ENCODE results near the gene ALDH1A2.
"Not testable (repeated sequence)": the region's sequence is repeated elsewhere in the genome, so short reads cannot be mapped to it uniquely, and the experiment has no call there.

ALDH1A2 gene

DNA sequence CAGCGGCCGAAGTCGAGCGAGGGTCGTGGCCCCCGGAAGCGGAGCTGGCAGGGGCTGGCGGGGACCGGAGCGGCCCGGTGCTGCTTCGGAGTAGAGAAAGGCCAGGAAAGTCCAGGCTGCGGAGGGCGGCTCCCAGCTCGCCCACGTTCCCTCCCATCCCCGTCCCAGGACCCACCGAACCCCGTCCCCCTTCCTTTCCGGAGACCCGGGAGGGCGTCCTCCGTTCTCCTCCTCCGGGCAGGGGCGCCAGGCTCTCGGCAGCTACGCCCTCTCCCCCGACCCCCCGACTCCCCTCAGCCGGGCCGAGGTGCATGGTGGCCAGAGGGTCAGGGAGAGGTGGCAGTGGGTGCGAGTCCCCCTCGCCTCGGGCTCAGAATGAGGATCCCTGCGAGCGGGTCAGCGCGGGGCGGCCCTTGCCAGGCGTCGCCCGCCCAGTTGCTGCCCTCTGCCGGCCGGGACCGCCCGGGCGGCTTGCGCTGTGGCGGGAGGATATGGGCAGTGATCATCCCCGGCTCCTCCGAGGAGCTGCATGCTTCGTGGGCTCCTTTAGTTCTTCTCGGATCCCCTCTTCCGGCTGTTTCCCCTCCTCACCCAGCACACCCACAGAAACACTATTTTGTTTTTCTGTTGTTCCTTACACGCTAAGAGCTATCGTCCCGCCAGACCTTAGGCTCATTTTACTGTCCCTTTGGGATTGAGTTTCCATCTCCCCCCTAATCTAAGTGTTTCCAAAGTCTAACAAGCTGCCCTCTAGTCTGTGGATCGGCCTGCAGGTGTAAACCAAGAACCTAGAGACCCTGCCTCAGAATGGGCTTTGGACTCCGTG, 744 bp upstream of the ALDH1A2 start:
- DNase-seq: peak; percentile 16

DNA sequence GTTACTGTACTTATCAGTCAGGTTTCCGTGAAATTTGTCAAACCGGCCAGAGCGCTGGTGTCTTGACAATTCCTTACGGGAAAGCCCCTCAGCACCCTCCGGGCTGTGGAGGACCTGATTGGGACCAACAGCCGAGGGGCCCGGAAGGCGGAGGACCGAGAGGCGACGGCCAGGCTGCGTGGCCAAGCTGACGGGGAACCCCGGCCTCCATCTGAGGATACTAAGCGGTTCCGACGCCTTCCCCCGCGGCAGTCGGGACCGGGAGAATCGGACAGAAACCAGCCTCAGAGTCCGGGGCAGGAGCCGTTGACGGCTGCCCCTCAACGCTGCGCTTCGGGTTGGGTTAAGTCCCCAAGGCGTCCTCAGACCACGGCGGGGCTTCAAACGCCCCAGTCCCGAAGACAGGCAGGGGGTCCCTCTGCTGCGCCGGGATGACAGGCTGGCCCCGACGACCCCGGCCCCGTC, 499 bp downstream of the ALDH1A2 start:
- DNase-seq: no peak

- no peak for DNase-seq
Observed at GRCh38 chr15:58064082-58064979, 1.2 kb downstream of the ALDH1A2 start.

DNA sequence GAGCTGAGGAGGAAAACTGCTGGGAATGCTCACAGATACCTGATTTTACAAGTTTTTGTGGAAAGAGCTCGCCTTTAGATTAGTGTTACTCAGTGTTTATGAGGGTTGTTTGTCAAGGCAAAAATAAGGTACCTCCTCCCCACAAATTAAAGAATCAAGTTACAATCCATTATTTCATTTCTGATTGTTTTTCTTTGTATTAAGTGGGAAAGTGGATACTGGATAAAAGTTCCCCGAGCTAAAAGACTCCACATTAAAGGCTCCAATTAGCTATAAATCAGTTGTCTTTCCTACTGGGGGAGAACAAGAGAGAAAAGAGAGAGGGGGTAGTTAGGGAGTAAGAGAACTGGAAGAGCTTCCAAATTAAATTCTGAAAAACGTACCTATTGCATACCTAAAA, 1.9 kb downstream of the ALDH1A2 start:
- no peak for DNase-seq

GRCh38 chr15:58062983-58063382, 2.5 kb downstream of the ALDH1A2 start:
- DNase-seq: no peak

DNA sequence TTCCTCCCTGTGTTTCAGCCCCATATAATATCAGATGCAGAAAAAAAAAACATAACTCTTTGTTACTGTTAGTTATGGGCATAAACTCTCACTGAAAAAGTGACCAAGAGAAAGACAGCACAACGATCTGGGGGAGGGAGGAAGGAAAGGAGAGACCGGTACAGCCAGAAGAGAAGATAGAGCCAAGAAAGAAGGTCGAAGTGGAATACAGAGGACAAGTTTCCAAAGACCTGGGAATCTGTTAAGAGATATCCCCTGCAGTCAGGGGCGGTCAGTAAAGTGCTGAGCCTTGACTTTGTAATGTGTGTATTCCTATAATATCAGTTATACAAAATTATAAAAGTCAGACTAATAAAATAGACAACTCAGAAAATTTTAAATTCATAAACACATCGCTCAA, 3.3 kb downstream of the ALDH1A2 start:
- DNase-seq: no peak

DNA sequence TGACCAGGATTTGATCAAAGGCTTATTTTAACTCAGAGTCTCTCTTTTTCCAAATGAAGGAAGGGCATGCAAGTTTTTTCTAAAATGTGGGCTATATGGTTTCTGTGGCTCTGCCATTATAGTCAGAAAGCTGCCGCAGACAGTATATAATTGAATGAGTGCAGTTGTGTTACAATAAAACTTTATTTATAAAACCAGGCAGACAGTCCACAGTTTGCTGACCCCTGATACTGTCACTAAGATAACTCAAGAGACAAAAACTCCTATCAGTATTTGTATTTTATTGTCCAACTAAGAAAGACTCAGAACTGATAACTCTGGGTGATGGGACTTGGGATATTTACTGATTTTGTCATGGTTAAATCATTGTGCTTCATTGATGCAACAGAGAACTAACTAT, 4.9 kb downstream of the ALDH1A2 start:
- no peak for DNase-seq

DNA sequence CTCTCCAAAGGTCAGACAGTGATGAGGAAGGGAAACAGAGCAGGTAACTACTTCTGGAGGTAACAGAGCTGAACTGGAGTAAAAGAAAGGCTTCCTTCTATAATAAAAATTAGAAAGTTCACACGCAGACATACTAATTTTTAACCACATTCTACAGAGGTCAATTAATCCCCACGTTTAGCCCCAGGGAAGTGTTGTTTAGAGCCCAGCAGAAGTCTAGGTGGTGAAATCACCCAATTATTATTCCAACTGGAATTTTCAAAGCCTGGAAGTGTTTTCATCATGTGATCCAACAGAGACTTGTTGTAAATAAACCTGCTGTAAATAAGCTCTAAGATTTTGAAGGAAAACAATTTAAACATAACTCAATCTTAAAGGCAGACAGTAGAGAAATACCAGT, 6.8 kb downstream of the ALDH1A2 start:
- DNase-seq: no peak

- no peak for DNase-seq
Observed at GRCh38 chr15:58058073-58058472, 7.4 kb downstream of the ALDH1A2 start.

DNA sequence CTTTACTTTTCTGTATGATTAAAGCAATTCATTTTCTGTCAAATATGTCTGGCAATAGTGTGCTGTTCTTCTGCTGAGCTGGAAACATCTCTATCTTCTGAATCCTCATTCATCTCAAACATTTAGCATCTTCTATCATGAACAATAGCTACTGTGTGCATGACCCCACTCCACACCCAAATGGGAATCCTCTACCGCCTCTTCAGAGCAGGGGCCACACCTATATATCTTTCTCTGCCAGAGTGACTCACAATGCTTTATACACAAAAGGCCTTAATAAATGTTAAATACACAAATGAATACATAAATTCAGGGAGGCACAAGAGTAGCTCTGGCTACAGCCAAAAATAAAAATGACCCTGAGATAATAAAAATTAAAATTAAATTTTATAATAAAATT, 8.0 kb downstream of the ALDH1A2 start:
- DNase-seq: no peak

DNA sequence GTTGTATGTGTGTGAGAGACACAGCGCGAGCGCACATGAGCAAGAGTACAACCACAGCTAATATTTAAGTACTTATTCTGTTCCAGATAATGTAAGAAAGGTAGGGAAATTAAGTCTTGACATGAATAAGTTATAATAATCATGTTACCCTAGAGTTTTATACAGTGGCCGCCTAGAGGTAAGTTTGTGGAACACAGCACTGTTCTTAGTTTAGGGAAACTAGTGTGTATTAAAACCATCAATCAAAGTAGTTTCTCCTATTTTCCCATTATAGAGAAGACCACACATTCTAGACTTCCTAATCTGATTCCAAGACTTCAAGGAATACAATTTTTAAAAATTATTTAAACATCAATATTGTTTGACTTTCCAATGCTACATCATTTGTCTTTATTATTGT, 9.5 kb downstream of the ALDH1A2 start:
- no peak for DNase-seq

- DNase-seq: no peak
Observed at GRCh38 chr15:58053315-58054153, 12.0 kb downstream of the ALDH1A2 start.

DNA sequence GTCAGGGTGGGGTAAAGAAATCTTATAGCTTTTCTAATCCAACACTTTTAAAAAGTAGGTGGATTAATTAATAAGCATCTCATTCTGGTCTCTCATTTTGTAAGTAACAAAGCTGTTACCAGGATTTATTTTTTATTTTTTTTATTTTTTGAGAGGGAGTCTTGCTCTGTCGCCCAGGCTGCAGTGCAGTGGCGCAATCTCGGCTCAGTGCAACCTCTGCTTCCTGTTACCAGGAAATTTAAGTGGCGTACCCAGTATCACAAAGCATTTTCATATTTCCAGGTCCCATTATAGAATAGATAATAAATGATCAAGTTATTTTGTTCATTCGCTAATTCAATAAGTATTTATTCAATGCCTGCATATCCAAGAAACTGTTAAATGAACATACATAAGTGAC, 13.2 kb downstream of the ALDH1A2 start:
- DNase-seq: no peak

DNA sequence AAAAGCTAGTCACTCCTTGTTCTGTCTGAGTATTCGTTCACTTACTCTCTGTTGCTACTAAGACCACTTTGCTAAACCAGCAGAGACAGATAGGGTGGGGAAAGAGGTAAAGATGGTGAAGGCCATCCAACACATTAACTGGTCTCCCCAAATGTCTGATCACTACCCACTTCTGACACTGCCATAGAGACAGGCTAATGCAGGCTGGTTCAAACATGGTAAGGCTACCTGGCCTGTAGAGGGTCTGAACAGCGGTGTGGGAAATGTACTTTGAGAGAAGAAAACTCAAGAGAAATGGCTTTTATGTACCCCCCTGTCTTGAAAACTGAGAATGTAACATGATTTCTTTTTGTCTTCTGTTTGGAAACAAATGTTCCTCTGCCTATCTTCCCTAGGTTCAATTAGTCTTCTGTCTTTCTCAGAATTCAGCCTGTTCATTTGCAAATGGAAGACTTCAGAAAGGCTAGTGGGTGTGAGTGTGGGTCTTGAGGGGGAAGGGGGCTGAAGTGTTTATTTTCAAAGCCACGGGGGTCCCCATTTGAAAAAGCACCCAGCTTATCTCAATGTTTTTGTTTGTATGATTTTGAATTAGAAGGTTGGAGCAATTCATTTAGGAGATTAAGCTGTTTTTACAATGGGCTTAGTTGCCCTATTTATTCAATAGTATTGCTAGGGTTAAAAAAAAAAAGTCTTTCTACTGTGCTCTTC, 15.8 kb downstream of the ALDH1A2 start:
- DNase-seq: no peak

DNA sequence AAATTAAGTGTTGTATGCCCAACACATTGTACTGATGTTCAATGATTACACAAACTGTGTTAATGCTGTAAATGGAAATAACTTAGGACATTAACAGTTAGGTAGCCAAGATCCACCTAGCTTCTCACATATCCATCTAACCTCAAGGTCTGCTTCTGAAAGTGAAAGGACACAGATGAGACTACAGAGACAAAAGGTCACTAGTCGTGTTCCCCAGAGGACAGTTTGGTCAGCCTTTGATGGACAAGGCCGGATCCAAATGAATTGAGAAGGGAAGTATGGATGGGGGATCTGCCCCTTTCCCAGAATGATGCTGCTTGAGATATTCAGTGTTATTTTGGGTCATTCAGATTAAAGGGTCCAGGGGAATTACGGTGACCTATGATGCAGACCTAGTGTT, 17.2 kb downstream of the ALDH1A2 start:
- no peak for DNase-seq

GRCh38 chr15:58047149-58047548, 18.4 kb downstream of the ALDH1A2 start:
- DNase-seq: no peak

GRCh38 chr15:58046467-58046866, 19.0 kb downstream of the ALDH1A2 start:
- DNase-seq: no peak

- DNase-seq: not testable (repeated sequence)
Observed at GRCh38 chr15:58045376-58045775, 20.1 kb downstream of the ALDH1A2 start.

GRCh38 chr15:58044551-58044950, 21.0 kb downstream of the ALDH1A2 start:
- DNase-seq: no peak

- no peak for DNase-seq
Observed at GRCh38 chr15:58043192-58043903, 22.2 kb downstream of the ALDH1A2 start.

DNA sequence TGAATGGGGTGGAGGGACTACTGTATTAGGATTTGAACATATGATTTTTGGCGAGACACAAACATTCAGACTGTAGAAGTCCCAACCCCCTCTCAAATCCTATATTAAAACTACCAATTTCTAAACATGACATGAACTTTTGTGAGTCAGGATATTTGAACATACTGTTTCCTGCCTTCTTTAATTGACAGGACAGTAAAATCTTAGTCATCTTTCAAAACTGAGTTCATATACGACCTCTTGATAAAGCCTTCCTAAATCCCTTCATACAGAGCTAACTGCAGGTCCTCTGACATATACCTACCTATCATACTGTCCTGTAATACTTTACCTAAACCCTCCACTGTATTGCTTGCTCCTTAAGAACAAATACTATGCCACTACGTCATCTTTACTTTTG, 23.5 kb downstream of the ALDH1A2 start:
- DNase-seq: no peak

GRCh38 chr15:58040150-58040549, 25.4 kb downstream of the ALDH1A2 start:
- no peak for DNase-seq

Data from activated CD4-positive, alpha-beta T cell treated with anti-CD3 and anti-CD28 coated beads for 1 hour (primary cell).